Right lobe of liver (tissue), 6 donors: ENCODE measurements around the gene OR5AR1. TPM values are rescaled to one million over a fixed set of nuclear protein-coding genes. Genes with fewer than 3 reads are reported as not detected.
"Not testable (repeated sequence)": the region's sequence is repeated elsewhere in the genome, so short reads cannot be mapped to it uniquely, and the experiment has no call there.

Experiments used
- ATAC-seq, 4 donors: fragments of 200-7000 bp; cut with Tn5 transposase; one replicate each; pipeline ENCODE4 v1.9.1; 2020; ENCODE audit warnings: mild to moderate bottlenecking in 4 of 4, moderate library complexity in 4 of 4
- DNase-seq, 3 donors: peaks; one replicate each; pipeline ENCODE4 v3.0.0-alpha.2; 2020
- H3K27ac ChIP-seq, 3 donors: fragments of 200-600 bp; one replicate each; pipeline ENCODE4 v1.8.0; 2022
- H3K27me3 ChIP-seq, 2 donors: fragments of 200-600 bp; one replicate each; pipeline ENCODE4 v1.8.0; 2022
- H3K36me3 ChIP-seq, 4 donors: fragments of 200-600 bp; sonication (generic) in 1 of 4; one replicate each; pipeline versions ENCODE4 v1.5.1 to v1.8.0; 2017 to 2022; ENCODE audit warnings: control low read depth in 1 of 4
- H3K4me1 ChIP-seq, 4 donors: fragments of 200-600 bp; sonication (generic) in 1 of 4; one replicate each; pipeline versions ENCODE4 v1.5.1 to v1.8.0; 2017 to 2022; ENCODE audit warnings: control low read depth in 1 of 4
- H3K4me3 ChIP-seq, 3 donors: fragments of 200-600 bp; one replicate each; pipeline ENCODE4 v1.8.0; 2022
- H3K9me3 ChIP-seq, 4 donors: fragments of 200-600 bp; sonication (generic) in 1 of 4; one replicate each; pipeline versions ENCODE4 v1.5.1 to v1.8.0; 2017 to 2022; ENCODE audit warnings: control low read depth in 1 of 4
- CTCF ChIP-seq, 4 donors: fragments of 200-600 bp in 3 of 4; fragments of 450-650 bp in 1 of 4; IDR thresholded peaks; one replicate each; pipeline versions ENCODE4 v1.5.1 to v1.8.0; 2016 to 2022; ENCODE audit warnings: antibody characterized with exemption in 4 of 4, mild to moderate bottlenecking in 2 of 4
- POLR2A ChIP-seq: fragments of 450-650 bp; IDR thresholded peaks from one replicate; pipeline ENCODE4 v1.6.1; 2017; ENCODE audit warnings: antibody characterized with exemption, mild to moderate bottlenecking
- WGBS: methylation state at CpG from one replicate; pipeline ENCODE4 v1.1.6; 2018; ENCODE audit warnings: low coverage, low lambda C conversion rate; ENCODE audit not compliant: insufficient coverage; ENCODE audit errors: missing lambda C conversion rate; 5-methylcytosine and 5-hydroxymethylcytosine counted together
- intact Hi-C, 2 donors: fragments of 100-400 bp; cut with DNase I; formaldehyde crosslinking; loops; one replicate each; pipeline versions ENCODE4 v1.11.2 to v1.14.1; 2022
- total RNA-seq, 6 experiments: library from RNA; depleted of rRNA in 2 of 6; stranded (reverse); fragments of >200 nt in 2 of 6; fragmentation: NEBNext Ultra II Directional in 3 of 6; extraction: Animal tissue kit (Norgen Biotek cat#: 25700) in 3 of 6; gene quantifications; one replicate each; pipeline versions ENCODE4 v1.1.0 to v1.2.4, GENCODE V29; 2016 to 2023
- donor health status: DM: no; HTN: yes; CAD: no.
- donor health status: DM: no; HTN: no; CAD: no.
- donor health status: DM: no; HTN: no; CAD: no.
- donor health status: DM: no; HTN: yes; CAD: no.
- donor health status: DM: no; HTN: yes; CAD: no.

OR5AR1 gene
- total RNA-seq, 6 experiments from 2014 or later: not detected

GRCh38 chr11:56688554-56689100, 25.1 kb downstream of the OR5AR1 start:
- Histone ChIP-seq H3K27ac (no peak overlapping the region), H3K27me3 (no peaks in the 10 kb centered on the region), H3K4me3 (no peak overlapping the region), H3K9me3 (no peaks in the 10 kb centered on the region), H3K4me1 (no peaks in the 10 kb centered on the region), H3K36me3 (no peaks in the 10 kb centered on the region)
- TF ChIP-seq POLR2A (no peak), CTCF (IDR thresholded peaks at IDR 0.05) (no peak)
- intact Hi-C loops: no loop called here
- ATAC-seq (no peak), DNase-seq (no peak)
- 43% methylated on average over 1 of the region's 1 CpG for WGBS

GRCh38 chr11:56691179-56691578, 27.7 kb downstream of the OR5AR1 start:
- H3K36me3 ChIP-seq, ATAC-seq, H3K4me1 ChIP-seq, H3K9me3 ChIP-seq, H3K27ac ChIP-seq, H3K4me3 ChIP-seq, DNase-seq, H3K27me3 ChIP-seq, intact Hi-C loops: not testable (repeated sequence)
- 66% methylated on average over 3 of the region's 3 CpGs for WGBS

GRCh38 chr11:56693428-56693827, 29.9 kb downstream of the OR5AR1 start:
- ATAC-seq (no peak), DNase-seq (no peak)
- H3K4me1 ChIP-seq: no peaks in the 10 kb centered on the region
- 63% methylated on average over 2 of the region's 2 CpGs for WGBS
- no peaks in the 10 kb centered on the region for H3K27me3 ChIP-seq
- intact Hi-C loops: no loop called here
- H3K9me3 ChIP-seq: no peaks in the 10 kb centered on the region
- H3K36me3 ChIP-seq: no peaks in the 10 kb centered on the region
- H3K4me3 ChIP-seq: no peak overlapping the region
- no peak overlapping the region for H3K27ac ChIP-seq
- TF ChIP-seq POLR2A (no peak), CTCF (IDR thresholded peaks at IDR 0.05) (no peak)

- H3K27ac ChIP-seq: no peak within 1 kb of the TSS
- H3K36me3 ChIP-seq: no peaks in the 10 kb centered on the region
- no peak for TF ChIP-seq CTCF (IDR thresholded peaks at IDR 0.05)
- TF ChIP-seq POLR2A: no peak
- ATAC-seq (no peak), DNase-seq (no peak)
- no peaks in the 10 kb centered on the region for H3K9me3 ChIP-seq
- 47% methylated on average over 1 of the region's 1 CpG for WGBS
- no peaks in the 10 kb centered on the region for H3K27me3 ChIP-seq
- H3K4me1 ChIP-seq: no peaks in the 10 kb centered on the region
- H3K4me3 ChIP-seq: no peak within 1 kb of the TSS
- intact Hi-C loops: no loop called here
Observed at GRCh38 chr11:56698795-56699194, 35.3 kb downstream of the OR5AR1 start, which contains the start of gene OR9G1. Gene OR9G1 (plus strand): TSS chr11:56699095. CDS start chr11:56700388, 1,293 bp downstream.

- TF ChIP-seq CTCF (IDR thresholded peaks at IDR 0.05): no peak
- no peak for TF ChIP-seq POLR2A
- no peak for DNase-seq
- Histone ChIP-seq H3K36me3 (no peaks in the 10 kb centered on the region), H3K9me3 (no peaks in the 10 kb centered on the region), H3K27me3 (no peaks in the 10 kb centered on the region), H3K4me1 (no peaks in the 10 kb centered on the region), H3K27ac (no peak overlapping the region), H3K4me3 (no peak overlapping the region)
- ATAC-seq: peak in 2 of 4 donors; percentile 32 to 33
- intact Hi-C loops: no loop called here
- WGBS: 35% methylated on average over 10 of the region's 10 CpGs
Observed at GRCh38 chr11:56700242-56700913, 36.9 kb downstream of the OR5AR1 start.
